ENCODE data around the gene MICA. TPM values are rescaled to one million over a fixed set of nuclear protein-coding genes. Genes with fewer than 3 reads are reported as not detected.
"Not testable (repeated sequence)": the region's sequence is repeated elsewhere in the genome, so short reads cannot be mapped to it uniquely, and the experiment has no call there.

Gene MICA
- 10 to 100 TPM; 16.5 to 20.5 TPM for total RNA-seq
- long read RNA-seq, donor 1, partial matches to known transcripts = 3 of 8 reads
- long read RNA-seq, donor 1, other reads (novel, unspliced or antisense) = 2 of 8 reads
- long read RNA-seq, donor 2, transcript MICA-209 (6 exons, 1,386 nt) = major isoform, 31 of 42 reads
- long read RNA-seq, donor 2, partial matches to known transcripts = 1 of 42 reads
- long read RNA-seq, donor 2, other reads (novel, unspliced or antisense) = 8 of 42 reads

GRCh38 chr6:31403283-31404060, at the start of gene MICA:
TSS of gene MICA (plus strand) at chr6:31403595. CDS start at chr6:31403633, 38 bp downstream.
- peak; percentile 96 for DNase-seq (ENCODE audit: low spot score)
- intact Hi-C loops (cut with DNase I) = no loop called here

GRCh38 chr6:31354158-31354863, 49.1 kb upstream of the MICA start:
- no peak for DNase-seq (ENCODE audit: low spot score)
- intact Hi-C loops (cut with DNase I) = loop anchor here in 1 of 2 donors (5.0 kb wide), 1 partner anchor 87 kb away; no protein-coding TSS in a partner anchor

GRCh38 chr6:31354864-31355582, 48.4 kb upstream of the MICA start:
- DNase-seq (ENCODE audit: low spot score) = no peak
- intact Hi-C loops (cut with DNase I) = loop anchor here in 1 of 2 donors (5.0 kb wide), 1 partner anchor 88 kb away; no protein-coding TSS in a partner anchor

GRCh38 chr6:31355583-31355948, 47.8 kb upstream of the MICA start:
- DNase-seq (ENCODE audit: low spot score) = no peak
- intact Hi-C loops (cut with DNase I) = no loop called here

GRCh38 chr6:31356216-31356945, 47.0 kb upstream of the MICA start:
- DNase-seq (ENCODE audit: low spot score) = peak; percentile 88
- intact Hi-C loops (cut with DNase I) = no loop called here

- intact Hi-C loops (cut with DNase I) = no loop called here
These were observed 46.4 kb upstream of the MICA start, which contains the start of gene HLA-B for GRCh38 chr6:31356946-31357466. TSS of gene HLA-B (minus strand) at chr6:31357179. CDS start at chr6:31357158, 21 bp downstream.

GRCh38 chr6:31357886-31358285, 45.5 kb upstream of the MICA start:
- DNase-seq (ENCODE audit: low spot score) = no peak
- intact Hi-C loops (cut with DNase I) = no loop called here

More at GRCh38 chr6:31356946-31357466, 46.4 kb upstream of the MICA start, which contains the start of gene HLA-B:
- peak; percentile 94 for DNase-seq (ENCODE audit: low spot score)

- intact Hi-C loops (cut with DNase I) = no loop called here
- no peak for DNase-seq (ENCODE audit: low spot score)
These were observed 45.1 kb upstream of the MICA start for GRCh38 chr6:31358302-31358701.

GRCh38 chr6:31359581-31359980, 43.8 kb upstream of the MICA start:
- intact Hi-C loops (cut with DNase I) = no loop called here
- DNase-seq (ENCODE audit: low spot score) = no peak

- intact Hi-C loops (cut with DNase I) = loop anchor here in 1 of 2 donors (10.0 kb wide), 1 partner anchor 168 kb away; no protein-coding TSS in a partner anchor
These were observed 40.6 kb upstream of the MICA start for GRCh38 chr6:31362751-31363150.

GRCh38 chr6:31363811-31364210, 39.6 kb upstream of the MICA start:
- no peak for DNase-seq (ENCODE audit: low spot score)
- intact Hi-C loops (cut with DNase I) = loop anchor here in 1 of 2 donors (10.0 kb wide), 1 partner anchor 169 kb away; no protein-coding TSS in a partner anchor

More at GRCh38 chr6:31362751-31363150, 40.6 kb upstream of the MICA start:
- no peak for DNase-seq (ENCODE audit: low spot score)

- intact Hi-C loops (cut with DNase I) = loop anchor here (5.0 to 10.0 kb wide), 4 partner anchors 169 to 229 kb away; partner anchors contain the start of gene PSORS1C2 (in 1 of the 2)
- no peak for DNase-seq (ENCODE audit: low spot score)
These were observed 37.5 kb upstream of the MICA start for GRCh38 chr6:31365864-31366263.

GRCh38 chr6:31366693-31367470, 36.5 kb upstream of the MICA start:
- DNase-seq (ENCODE audit: low spot score) = peak; percentile 98

GRCh38 chr6:31368461-31368860, 34.9 kb upstream of the MICA start:
- intact Hi-C loops (cut with DNase I) = loop anchor here (5.0 to 10.0 kb wide), 4 partner anchors 171 to 231 kb away; partner anchors contain the start of gene PSORS1C2 (in 1 of the 2)
- DNase-seq (ENCODE audit: low spot score) = no peak

More at GRCh38 chr6:31366693-31367470, 36.5 kb upstream of the MICA start:
- intact Hi-C loops (cut with DNase I) = loop anchor here (5.0 to 10.0 kb wide), 4 partner anchors 170 to 230 kb away; partner anchors contain the start of gene PSORS1C2 (in 1 of the 2)

GRCh38 chr6:31374118-31374517, 29.3 kb upstream of the MICA start:
- intact Hi-C loops (cut with DNase I); DNase-seq (ENCODE audit: low spot score): not testable (repeated sequence)

- intact Hi-C loops (cut with DNase I) = no loop called here
- DNase-seq (ENCODE audit: low spot score) = no peak
These were observed 27.7 kb upstream of the MICA start for GRCh38 chr6:31375699-31376098.

- intact Hi-C loops (cut with DNase I) = no loop called here
- no peak for DNase-seq (ENCODE audit: low spot score)
These were observed 26.4 kb upstream of the MICA start for GRCh38 chr6:31377029-31377428.

Measured in posterior vena cava (tissue), 2 donors.